Fibroblast of peridontal ligament (primary cell): ENCODE measurements around the gene RBP4.
A peak's percentile ranks its signal among the peaks of the same experiment; 100 is the strongest.

Source experiments
- DNase-seq: peaks from one replicate; pipeline ENCODE4 v3.0.0-alpha.2; 2010; ENCODE audit errors: extremely low read depth

The RBP4 gene

DNA sequence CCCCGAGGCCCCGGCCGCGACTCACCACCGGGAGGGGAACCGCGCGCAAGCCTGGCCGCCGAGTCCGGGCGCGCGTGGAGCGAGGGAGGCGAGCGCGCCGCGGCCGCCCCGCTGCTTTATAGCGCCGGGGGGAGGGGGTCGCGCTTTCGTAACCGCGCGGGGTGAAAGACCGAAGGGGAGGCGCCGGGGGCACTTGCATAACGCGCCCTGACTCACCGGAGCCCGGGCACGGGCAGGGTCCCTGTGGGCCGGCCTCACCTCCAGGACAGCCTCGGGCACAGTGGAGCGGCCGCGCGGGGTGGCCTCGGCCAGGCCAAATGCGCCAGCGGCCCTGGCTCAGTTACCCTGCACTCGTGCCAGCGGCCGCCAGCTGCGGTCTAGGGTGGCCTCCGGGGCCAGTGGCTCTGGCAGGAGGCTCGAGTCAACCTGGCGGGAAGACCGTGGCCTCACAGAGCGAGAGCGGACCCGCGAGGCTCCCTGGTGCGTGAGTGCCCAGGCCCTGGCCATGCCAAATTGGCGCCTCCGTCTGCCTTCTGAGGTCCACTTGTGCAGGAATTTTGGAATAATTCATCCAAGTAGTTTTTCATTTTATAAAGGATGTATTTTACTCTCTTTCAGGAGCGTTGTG is at the start of gene RBP4:
Gene RBP4 (minus strand): TSS at position 90 of the 628 bp plus-strand sequence. CDS start 207 bp downstream, outside the sequence.
- no peak for DNase-seq

DNA sequence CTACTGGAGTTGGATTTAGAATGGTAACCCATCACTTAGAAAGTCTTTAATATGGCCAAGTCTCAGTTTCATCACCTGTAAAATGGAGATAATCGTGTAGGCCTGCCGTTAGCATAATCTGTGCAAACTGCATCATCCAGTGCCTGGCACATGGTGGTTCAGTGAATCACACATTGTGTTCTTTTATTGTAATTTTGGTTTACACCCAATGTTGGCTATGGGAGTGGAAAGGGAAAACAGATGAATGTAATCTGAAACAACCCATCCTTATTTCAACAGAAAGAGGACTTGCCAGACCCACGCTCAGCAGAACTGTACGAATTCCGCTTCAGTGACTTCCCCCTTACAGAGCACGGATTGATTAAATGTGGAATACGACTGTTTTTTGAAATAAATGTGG is 38.8 kb upstream of the RBP4 start:
- no peak for DNase-seq

DNA sequence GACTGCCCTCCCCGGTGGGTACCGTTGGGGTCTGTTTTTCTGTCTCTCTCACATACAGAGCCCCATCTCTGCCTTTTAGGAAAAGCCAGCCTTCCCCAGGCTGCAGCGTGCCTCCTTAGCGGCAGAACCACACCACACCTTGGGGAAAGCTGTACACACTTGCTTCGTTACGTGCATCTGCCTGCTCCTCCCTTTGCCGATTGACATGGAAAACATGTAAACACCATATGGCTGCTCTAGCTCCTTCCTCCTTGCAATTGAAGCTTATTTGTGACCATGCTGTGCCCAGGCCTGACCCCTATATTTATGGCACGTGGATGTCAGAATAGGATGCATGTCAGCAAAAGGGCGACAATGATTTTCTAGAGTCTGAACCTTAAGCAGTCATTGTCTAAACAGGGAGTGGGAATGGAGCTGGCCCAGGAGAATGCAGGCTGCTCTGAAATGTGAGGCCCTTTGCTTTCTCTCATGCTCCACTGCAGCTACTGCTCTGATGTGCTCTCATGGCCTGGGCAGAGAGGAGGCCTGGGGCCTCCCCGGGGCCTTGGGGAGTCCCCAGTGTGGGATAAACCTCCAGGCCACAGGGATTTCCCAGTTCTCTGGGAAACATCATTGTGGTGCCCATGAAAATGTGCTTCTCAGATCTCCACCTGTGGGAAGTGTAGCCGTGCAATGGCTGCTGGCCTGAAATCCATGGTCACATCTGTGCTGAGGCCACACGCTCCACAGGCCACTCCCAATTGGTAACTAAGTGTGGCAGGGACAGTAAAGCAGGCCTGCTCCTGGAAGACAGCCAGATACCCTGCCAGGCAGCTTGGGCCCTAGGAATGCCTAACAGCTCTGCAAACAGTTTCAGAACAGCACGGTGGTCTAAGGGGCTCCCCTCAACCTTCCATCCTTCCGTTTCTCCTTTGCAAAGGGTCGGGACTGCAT is 29.9 kb upstream of the RBP4 start:
- no peak for DNase-seq

DNA sequence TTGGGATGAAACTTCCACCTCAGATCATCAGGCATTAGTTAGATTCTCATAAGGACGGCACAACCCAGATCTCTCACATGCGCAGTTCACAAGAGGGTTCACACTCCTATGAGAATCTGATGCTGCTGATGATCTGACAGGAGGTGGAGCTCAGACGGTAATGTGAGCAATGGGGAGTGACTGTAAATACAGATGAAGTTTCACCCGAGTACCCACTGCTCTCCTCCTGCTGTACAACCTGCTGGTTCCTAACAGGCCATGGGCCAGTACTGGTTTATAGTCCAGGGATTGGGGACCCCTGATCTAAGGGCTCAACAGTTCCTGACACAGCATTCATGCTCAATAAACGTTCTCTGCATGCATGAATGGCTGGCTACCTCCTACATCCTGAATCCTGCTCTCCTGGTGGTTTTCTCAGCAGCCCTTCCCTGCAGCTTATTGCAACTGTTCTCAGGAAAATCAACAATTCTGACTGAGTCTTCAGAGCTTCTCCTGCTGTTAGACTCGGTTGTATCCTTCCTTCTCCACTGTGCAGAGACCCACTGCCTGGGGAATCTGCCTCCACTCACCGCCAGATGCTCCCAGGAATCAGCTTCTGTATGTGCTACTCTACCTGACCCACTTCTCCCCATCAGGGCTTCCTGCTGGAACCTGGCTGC is 28.7 kb upstream of the RBP4 start:
- no peak for DNase-seq

DNA sequence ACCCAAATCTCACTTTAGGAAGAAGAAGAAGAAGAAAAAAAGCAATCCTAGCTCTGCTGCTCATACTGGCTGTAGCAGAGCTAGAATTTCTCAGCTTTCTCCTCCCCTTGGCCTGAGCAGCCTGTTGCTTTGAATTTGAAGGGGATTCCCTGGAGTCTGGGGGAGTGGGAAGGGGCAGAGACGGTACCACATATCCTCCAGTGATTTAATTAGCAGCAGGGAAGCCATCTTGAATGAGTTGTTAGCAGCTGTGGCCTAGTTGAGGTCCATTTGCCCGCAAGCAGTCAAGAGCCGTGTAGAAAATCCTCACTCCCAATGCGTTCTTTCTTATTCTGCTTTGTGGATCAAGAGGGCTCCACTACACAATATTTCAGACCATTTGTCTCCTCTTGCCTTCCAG is 27.8 kb upstream of the RBP4 start:
- no peak for DNase-seq

DNA sequence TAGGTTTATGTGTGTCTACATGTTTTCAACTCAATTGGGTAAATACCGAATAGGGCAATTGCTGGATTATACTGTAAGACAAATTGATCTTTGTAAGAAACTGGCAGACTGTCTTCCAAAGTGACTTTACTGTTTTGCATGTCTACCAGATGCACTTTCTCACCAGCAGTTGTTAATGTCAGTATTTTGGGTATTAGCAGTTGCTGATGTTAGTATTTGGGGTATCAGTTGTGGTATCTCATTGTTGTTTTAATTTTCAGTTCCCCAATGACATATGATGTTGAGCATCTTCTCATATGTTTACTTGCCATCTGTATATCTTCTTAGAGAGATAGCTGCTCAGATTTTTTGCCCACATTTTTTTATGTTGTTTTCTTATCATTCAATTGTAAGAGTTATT is 21.9 kb upstream of the RBP4 start:
- DNase-seq, result no peak

DNA sequence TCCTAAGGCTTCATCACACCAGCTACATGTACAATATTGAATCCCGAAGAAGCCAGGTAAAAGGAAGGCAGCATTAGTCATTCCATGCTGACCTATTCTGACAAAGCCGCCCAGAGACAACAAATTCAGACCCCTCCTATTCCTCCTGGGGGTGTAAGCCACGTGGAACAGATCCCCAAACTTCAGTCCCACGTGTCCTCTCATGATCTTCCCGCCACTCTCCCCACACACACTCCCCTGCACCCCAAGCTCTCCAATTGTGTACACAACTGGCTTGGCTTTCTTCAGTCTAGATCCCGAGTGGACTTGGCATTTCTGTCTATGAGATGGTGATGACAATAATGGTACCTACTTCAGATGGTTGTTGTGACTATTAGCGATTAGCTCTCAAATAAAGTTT is 19.9 kb upstream of the RBP4 start:
- no peak for DNase-seq

DNA sequence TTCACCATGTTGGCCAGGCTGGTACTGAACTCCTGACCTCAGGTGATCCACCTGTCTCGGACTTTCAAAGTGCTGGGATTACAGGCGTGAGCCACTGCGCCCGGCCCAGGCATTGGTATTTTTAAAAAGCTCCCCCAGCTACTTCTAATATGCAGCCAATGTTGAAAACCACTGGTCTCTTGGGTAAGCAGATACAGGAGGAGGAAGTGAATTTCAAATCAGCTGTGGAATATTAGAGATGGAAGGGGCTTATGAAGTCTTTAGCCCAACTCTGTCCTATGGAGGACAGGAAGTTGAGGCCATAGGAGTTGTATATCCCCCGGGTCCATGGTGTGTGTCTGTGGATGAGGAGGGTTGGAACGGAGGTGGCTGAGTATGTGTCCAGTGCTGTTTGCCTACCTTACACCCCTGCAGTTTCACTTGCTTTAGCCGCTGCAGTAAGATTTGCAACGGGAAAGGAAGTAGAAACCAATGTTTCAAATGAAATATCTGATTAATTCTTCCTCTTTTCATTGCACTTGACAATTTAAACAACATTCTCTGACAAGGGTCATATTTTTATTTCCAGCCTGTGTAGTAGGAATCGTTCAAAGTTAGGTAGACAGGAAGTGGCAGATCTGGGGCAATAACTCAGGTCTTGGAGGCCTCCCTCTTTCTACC is 14.7 kb upstream of the RBP4 start:
- no peak for DNase-seq

DNA sequence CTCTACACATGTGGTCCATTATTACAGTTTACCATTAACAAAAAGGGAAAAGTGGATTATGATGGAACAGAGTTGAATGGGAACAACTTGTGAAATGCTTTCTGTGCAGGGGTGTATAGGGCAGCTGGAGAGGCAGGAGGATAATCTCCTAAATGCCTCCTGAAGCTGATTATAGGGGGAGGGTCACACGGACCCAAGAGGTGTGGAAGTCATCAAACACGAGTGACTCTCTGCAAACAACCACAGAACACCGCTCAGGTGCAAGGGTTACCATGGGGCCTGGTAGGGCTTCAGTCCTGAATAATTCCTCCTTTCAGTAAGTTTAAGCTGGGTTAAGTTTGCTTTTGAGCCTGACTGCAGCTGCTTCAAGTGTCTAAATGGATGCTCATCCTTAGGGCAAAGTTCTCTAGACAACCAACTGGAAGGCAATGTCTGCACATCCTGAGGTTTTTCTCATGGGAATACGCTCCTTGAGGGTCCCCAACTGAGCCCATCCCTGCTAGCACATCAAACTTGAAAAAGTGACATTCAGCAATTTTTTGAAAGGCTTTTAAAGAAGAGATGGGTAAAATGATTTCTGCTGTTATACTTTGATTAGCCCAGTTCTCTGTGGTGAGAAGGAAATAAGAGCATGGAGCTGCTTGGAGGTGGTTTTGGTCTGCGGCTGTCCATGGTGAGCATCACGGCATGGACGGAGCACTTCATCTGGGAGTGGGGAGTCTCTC is 13.2 kb upstream of the RBP4 start:
- DNase-seq, result no peak

DNA sequence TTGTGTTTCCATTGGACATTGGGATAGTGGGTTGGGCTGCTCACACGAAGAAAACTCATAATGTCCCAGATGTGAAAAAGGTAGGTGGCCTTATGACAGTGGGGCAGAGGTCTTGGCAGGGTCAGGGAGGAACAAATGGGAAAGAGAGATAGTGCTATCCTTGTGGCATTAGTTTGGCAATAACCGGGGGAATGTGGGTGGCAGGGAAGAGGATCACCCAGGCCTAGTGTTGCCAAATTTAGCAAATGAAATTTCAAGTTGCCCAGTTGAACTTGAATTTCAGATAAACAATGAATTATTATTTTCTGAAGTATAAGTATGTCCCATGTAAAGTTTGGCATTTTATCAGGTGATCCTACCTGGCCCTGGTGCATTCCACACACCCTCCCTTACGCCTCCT is 12.1 kb upstream of the RBP4 start:
- DNase-seq, result no peak

DNA sequence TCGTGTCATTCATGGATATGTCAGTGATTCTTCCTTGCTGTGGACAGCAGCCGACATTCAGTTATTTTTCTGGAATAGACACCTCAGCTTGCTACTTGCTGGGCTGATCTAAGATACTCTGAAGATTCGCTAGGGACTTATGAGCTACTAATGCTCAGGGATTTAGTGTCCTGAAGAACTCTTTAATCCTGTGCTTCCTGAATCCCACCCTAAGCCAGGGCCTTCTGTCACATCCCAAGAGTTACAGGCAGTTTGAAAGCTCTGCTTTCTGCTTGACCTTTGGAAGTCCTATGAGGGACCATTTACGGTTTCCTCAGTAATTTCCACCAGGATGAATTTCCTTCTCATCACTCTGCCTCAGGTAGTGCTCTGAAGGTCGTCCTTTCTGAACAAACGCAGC is 11.3 kb upstream of the RBP4 start, which contains the start of gene PDE6C:
Gene PDE6C (plus strand): TSS at position 227 of the 400 bp plus-strand sequence. CDS start 189 bp downstream, outside the sequence.
- DNase-seq, result no peak

DNA sequence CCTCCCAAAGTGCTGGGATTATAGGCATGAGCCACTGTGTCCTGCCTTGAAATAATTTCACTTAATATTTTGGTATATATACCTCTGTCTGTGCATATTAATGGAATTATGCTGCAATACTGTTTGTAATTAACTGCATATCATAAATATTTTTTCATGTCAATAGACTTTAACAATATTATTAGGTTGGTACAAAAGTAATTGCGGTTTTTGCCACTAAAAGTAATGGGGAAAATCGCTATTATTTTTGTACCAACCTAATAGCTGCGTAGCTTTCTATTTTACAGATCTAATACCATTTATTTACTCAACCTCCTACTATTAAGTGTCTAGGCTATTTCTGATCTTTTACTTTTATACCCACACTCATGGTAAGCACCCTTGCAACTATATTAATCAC is 7.4 kb upstream of the RBP4 start:
- no peak for DNase-seq

DNA sequence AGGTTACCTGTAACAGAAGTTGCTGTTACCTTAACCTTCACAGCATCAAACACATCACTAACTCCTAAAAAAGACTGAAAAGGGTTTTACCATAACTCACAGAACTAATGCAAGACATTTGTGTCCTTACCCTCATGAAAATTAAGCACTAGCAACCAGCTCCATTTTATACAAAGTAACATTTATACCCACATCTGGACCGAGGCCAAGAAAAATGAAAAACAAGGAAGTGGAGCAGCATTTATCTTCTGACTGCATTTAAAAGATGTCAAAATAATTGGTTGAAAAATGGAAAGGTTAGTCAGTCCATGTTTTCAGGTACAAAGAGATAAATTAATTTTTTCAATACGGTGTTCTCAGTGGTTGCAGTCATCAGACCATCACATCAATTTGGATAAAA is 3.1 kb upstream of the RBP4 start:
- DNase-seq, result no peak

DNA sequence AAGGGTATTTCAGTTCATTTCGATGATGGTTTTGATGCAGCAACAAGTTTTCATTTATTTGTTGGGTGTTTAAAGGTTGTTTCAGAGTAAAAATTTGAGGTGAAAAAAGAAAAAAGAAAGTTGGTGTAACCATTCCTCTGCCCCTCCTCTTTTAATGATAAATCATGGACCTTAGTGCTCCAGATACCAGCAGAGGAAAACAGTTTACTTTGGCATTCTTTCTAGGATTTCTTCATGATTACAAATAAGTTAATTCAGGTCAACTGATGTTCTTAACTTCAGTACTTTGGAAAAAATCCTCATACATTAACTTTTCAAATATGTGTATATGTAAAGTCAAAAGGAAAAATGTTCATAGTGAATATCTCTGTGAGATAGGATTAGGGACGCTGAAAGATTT is 2.0 kb upstream of the RBP4 start:
- DNase-seq, result no peak

DNA sequence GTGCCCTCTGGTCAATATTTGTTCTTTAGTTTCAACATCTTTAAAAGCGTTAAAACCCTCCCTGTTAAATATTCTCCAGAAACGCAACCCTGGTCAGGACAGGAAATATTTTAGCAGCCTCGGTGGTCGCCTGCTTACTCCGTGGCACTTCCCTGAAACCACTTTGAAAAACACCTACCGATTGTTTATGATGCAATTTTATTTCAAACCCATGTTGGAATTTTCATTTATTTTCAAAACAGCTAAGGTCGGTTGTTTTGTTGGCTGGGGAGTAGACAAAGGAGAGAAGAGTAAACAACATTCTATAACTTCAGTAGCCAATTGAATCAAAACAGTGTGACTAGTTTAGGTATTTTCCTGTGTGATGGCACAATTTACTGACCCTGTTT is 733 bp upstream of the RBP4 start:
- no peak for DNase-seq

DNA sequence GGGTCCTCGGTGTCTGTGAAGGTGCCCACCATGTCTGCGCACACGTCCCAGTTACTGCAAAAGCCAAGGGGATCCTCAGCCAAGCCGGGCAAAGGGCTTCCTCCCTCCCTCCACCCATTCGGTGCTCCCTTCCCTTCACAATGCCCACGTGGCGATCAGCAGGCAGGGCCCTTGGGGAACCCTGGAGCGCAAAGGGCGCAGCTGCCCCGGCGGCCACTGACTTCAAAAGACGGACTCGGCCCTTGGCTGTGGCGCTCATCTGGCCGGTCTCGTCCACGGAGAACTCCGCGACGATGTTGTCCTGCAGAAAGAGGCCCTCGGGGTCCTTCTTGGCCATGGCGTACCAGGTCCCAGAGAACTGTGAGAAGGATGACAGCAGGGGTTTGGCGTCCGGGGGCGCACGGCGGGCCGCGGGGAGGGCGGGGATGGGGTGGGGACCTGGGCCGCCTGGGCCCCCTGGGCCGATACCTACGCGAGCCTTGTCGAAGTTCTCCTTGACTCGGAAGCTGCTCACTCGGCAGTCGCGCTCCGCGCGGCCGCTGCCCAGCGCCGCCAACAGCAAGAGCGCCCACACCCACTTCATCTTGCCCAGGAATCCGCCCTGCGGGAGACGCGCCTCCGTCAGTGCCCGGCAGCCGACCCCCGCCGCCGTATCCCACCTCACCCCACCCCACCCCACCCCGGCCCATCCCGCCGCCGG is 439 bp downstream of the RBP4 start:
- peak; percentile 16 for DNase-seq

DNA sequence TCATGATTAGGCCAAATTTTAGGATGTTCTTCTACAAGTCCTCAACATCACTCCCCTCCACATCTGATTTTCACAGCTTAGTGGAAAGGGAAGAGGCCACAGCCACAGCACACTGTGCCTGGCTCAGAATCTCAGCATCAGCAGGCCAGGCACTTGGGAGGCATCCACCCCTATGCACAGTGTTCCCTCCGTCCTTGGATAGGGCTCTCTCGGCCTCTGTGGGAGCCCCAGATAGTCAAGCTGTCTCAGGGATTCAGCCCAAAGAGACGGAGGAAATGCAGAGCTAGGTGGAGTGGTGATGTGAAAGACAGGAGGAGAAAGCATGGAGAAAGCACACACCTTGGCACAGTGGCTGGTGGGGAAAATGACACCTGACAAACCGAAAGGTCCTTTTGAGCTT is 1.3 kb downstream of the RBP4 start:
- no peak for DNase-seq

DNA sequence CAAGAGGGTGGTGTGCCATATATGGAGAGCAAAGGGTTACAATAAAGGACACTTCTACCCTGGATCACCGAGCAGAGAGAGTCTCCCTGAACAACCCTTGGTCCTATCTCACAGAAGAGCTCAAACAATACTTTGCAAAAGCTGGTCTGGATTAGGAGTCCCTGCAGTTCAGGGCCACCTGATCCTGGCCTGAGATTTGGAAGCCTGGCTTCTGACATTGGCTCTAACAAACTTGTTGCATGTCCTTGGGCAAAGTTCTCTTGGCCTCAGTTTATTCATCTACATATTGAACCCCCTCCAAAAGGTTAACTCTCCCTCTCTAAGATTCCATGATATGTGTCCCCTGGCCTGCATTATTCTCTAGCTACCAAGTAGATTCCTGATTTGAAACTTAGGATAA is 1.7 kb downstream of the RBP4 start:
- DNase-seq, result no peak

DNA sequence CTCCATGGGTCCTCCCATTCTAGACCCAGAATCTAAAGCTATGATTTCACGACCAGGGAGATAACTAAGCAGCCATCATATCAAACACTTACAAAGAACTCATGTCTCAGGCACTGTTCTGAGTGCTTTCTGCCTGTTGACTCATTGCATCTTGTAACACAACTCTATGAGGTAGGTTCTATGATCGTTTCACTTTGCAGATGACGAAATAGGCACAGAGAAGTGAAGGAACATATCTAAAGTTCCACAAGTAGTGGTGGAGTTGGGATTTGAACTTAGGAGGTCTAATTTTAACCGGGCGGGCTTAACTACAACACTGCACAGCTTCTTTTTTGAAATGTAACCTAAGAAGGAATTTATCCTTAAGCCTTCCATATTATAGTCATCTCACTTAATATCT is 2.9 kb downstream of the RBP4 start:
- no peak for DNase-seq

DNA sequence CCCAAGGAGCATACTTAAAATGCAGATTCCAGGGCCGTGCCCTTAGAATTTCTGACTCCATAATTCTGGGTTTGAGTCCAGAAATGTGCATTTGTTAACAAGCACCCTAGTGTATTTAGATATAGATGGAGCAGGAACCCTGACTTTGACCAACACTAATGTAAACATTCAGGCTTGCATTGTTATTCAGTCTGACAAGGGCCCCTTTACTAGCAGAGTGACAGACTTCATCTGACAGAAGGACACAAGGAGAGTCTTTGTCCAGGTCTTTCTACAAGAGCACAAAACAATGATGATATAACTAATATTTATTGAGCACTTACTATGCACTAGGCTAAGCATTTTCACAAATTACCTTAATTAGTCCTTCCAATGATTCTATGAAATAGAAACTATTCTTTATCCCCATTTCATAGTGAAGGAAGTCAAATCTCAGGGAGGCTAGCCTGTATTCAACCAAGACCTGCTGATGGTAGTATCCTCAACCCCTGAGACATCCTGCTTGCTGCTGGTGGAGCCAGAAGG is 3.9 kb downstream of the RBP4 start:
- DNase-seq, result no peak

DNA sequence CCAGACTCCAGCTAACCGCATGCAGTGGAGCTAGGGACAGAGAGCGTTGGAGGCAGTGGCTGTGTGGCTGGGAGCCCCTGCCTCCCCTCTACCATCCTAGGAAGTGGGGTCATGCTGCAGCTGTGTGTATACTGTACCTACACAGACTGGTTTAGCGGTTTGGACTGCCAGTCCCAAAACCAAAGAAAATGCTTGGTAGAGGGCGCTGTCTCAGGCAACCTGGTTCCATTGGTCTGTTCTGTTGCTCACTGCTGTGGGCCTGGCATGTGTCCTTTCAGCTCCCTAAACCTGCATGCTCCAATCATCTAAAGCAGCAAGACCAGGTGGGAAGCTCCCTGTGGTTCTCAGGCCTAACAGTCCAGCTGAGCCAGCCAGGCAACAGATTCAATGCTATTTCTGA is 4.5 kb downstream of the RBP4 start:
- DNase-seq, result no peak
